Bronchial epithelial cell (primary cell): ENCODE data around the gene NQO2. TPM values are rescaled to one million over a fixed set of nuclear protein-coding genes. Genes with fewer than 3 reads are reported as not detected.
"Not testable (repeated sequence)": the region's sequence is repeated elsewhere in the genome, so short reads cannot be mapped to it uniquely, and the experiment has no call there.

ENCODE experiments used
- DNase-seq: peaks from one replicate; pipeline ENCODE4 v3.0.0-alpha.2; 2010; ENCODE audit warnings: low read depth
- FAIRE-seq: peaks from 2 replicates; lab custom pipeline; 2011; peaks lifted over from hg19 to GRCh38; lab: Jason Lieb, UNC
- H3K27me3 ChIP-seq: 2 replicates; pipeline ENCODE4 v1.5.1; 2011; ENCODE audit warnings: low read length; ENCODE audit not compliant: control insufficient read depth, insufficient read depth
- H3K36me3 ChIP-seq: 2 replicates; pipeline ENCODE4 v1.5.1; 2011; ENCODE audit warnings: low read length; ENCODE audit not compliant: control insufficient read depth, insufficient read depth
- H3K4me3 ChIP-seq: 2 replicates; pipeline ENCODE4 v1.5.1; 2011; ENCODE audit warnings: mild to moderate bottlenecking, low read depth, low read length, control low read depth
- total RNA-seq: library from RNA; depleted of rRNA; stranded (reverse); fragments of >200 nt; gene quantifications from 2 replicates; pipeline ENCODE4 v1.2.1, GENCODE V29; 2014
- TF ChIP-seq, protein P1 (sequence below): IDR thresholded peaks from 2 replicates; pipeline ENCODE4 v1.5.1; 2011; ENCODE audit warnings: mild to moderate bottlenecking, moderate library complexity, low read length, control low read depth, inconsistent platforms; ENCODE audit not compliant: insufficient read depth, severe bottlenecking

NQO2 gene
- total RNA-seq, 1 donor from 2014 or later: 20.5 TPM

DNA sequence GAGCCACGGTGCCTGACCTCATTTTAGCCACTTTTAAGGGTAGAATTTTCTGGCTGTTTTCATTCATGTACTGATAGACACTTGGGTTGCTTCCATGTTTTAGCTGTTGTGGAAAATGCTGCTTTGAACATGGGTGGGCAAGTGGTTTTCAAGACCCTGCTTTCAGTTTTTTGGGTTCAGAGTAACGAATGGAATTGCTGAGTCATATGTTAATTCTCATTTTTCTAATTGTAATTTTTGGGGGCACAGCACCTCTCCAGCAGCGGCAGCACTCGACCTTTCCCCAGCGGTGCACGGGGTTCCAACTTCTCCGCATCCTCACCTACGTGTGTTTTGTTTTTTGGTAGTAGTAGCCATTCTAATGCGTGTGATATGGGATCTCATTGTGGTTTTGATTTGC, 5.4 kb downstream of the NQO2 start:
- no peak for FAIRE-seq
- no peaks in the 10 kb centered on the region for H3K27me3 ChIP-seq
- no peak overlapping the region for H3K4me3 ChIP-seq
- TF ChIP-seq, protein P1, sequence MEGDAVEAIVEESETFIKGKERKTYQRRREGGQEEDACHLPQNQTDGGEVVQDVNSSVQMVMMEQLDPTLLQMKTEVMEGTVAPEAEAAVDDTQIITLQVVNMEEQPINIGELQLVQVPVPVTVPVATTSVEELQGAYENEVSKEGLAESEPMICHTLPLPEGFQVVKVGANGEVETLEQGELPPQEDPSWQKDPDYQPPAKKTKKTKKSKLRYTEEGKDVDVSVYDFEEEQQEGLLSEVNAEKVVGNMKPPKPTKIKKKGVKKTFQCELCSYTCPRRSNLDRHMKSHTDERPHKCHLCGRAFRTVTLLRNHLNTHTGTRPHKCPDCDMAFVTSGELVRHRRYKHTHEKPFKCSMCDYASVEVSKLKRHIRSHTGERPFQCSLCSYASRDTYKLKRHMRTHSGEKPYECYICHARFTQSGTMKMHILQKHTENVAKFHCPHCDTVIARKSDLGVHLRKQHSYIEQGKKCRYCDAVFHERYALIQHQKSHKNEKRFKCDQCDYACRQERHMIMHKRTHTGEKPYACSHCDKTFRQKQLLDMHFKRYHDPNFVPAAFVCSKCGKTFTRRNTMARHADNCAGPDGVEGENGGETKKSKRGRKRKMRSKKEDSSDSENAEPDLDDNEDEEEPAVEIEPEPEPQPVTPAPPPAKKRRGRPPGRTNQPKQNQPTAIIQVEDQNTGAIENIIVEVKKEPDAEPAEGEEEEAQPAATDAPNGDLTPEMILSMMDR: no peak
- no peak for DNase-seq
- H3K36me3 ChIP-seq: peaks cover 4% of the 10 kb centered on the region

DNA sequence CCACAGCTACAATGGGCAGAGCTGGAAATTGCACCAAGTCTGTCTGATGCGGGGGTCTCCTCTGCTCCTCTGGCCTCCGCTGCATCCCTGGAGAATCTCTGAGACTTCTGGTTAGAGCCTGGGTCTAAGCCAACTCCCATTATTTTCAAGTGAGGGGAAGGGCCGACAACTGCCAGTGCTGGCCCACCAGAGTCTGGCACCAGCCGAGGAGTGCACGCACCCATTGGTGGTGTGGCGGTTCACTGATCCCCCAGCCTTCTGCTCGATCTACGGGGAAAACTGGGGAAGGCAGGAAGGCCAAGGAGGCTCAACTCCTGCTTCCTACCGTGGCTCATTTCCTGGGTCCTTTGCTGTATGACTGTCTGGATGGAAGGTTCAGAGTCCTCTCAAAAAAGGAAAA, 6.2 kb downstream of the NQO2 start:
- FAIRE-seq: no peak

DNA sequence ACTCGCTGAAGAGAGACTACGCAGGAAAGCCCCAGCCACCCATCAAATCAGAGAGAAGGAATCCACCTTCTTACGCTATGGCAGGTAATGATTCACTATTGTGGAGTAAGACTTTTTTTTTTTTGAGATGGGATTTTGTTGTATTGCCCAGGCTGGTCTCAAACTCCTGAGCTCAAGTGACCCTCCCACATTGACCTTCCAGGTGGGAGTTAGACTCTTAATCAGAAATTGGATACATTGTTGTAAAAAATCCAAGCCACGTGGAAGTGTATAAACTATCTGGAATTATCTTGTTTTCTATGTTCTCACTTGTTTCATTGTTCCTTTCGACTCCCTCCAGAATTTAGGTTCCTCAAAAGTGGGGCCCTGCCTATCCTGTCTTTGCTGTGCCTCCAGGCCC, 6.8 kb downstream of the NQO2 start:
- peaks cover 8% of the 10 kb centered on the region for H3K36me3 ChIP-seq
- TF ChIP-seq, protein P1: no peak
- no peak for FAIRE-seq
- H3K4me3 ChIP-seq: no peak overlapping the region
- H3K27me3 ChIP-seq: no peaks in the 10 kb centered on the region
- DNase-seq: no peak

More for the DNA sequence above, 6.2 kb downstream of the NQO2 start:
- Histone ChIP-seq H3K4me3 (no peak overlapping the region), H3K27me3 (no peaks in the 10 kb centered on the region), H3K36me3 (peaks cover 8% of the 10 kb centered on the region)
- TF ChIP-seq, protein P1: no peak
- DNase-seq: no peak

DNA sequence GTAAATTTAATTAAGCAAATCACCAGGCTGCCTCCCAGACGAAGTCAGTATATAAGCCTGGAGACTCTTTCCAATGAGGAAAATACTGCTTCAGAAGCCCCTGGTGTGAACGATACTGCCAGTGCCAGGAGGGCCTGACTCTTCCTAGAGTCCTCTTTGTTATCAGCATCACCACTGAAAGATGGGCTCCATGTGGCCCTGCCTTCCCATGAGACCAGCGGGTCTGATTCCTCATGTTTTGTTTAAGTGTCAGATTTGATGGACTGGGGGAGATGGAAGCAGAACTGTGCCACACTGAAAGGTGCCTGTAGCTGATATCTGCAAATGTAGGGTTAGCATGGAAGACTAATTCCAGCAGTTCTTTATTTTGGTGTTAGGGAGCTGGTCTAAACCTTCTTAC, 7.9 kb downstream of the NQO2 start:
- DNase-seq: no peak
- Histone ChIP-seq H3K4me3 (no peak overlapping the region), H3K36me3 (peaks cover 8% of the 10 kb centered on the region), H3K27me3 (no peaks in the 10 kb centered on the region)
- TF ChIP-seq, protein P1: no peak
- peak; percentile 28 for FAIRE-seq

DNA sequence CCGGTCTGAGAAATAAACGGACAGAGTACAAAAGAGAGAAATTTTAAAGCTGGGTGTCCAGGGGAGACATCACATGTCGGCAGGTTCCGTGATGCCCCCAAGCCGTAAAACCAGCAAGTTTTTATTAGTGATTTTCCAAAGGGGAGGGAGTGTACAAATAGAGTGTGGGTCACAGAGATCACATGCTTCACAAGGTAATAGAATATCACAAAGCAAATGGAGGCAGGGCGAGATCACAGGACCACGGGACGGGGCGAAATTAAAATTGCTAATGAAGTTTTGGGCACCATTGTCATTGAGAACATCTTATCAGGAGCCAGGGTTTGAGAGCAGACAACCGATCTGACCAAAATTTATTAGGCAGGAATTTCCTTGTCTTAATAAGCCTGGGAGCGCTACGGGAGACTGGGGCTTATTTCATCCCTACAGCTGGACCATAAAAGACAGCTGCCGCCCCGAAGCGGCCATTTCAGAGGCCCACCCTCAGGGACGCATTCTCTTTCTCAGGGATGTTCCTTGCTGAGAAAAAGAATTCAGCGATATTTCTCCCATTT, 9.1 kb downstream of the NQO2 start:
- H3K36me3 ChIP-seq, H3K27me3 ChIP-seq, DNase-seq, H3K4me3 ChIP-seq, FAIRE-seq: not testable (repeated sequence)

DNA sequence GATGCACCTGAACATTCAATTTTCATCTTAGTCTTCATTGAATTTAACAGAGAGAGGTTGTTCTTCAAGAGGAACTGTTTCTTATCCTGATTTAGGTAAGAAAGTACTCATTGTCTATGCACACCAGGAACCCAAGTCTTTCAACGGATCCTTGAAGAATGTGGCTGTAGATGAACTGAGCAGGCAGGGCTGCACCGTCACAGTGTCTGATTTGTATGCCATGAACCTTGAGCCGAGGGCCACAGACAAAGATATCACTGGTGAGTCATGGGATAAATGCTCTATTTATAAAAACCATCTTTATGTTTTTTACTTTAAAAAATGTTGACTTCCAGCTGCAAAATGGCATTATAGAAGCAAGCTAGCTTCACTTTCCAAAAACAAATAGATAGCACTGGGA, 10.2 kb downstream of the NQO2 start:
- Histone ChIP-seq H3K4me3 (no peak overlapping the region), H3K27me3 (no peaks in the 10 kb centered on the region), H3K36me3 (peaks cover 13% of the 10 kb centered on the region)
- FAIRE-seq (no peak), DNase-seq (no peak)
- TF ChIP-seq, protein P1: no peak
